Activated T-helper 2 cell treated with anti-CD3 and anti-CD28 coated beads, Interferon-gamma antibody, Interleukin-2, Interleukin-4, amounts not matched to agents 10 μg/mL and 5 μg/mL and 100 μg/mL, durations not matched to agents 14 hours and 24 hours and 36 hours (primary cell): ENCODE data around the gene VARS2. TPM values are rescaled to one million over a fixed set of nuclear protein-coding genes. Genes with fewer than 3 reads are reported as not detected.
"Not testable (repeated sequence)": the region's sequence is repeated elsewhere in the genome, so short reads cannot be mapped to it uniquely, and the experiment has no call there.

Experiments
- DNase-seq: peaks from one replicate; pipeline ENCODE4 v3.0.0; 2021; ENCODE audit warnings: low spot score
- H3K27ac Mint-ChIP-seq: one replicate; pipeline ENCODE4 v1.8.0; 2021; ENCODE audit warnings: mixed read lengths
- H3K27me3 Mint-ChIP-seq: one replicate; pipeline ENCODE4 v1.8.0; 2021; ENCODE audit warnings: low read depth, mixed read lengths
- H3K36me3 Mint-ChIP-seq: one replicate; pipeline ENCODE4 v1.8.0; 2021; ENCODE audit warnings: low read depth, mixed read lengths
- H3K4me1 Mint-ChIP-seq: one replicate; pipeline ENCODE4 v1.8.0; 2021; ENCODE audit warnings: low read depth, mixed read lengths
- H3K4me3 Mint-ChIP-seq: one replicate; pipeline ENCODE4 v1.8.0; 2021; ENCODE audit warnings: low read depth, mild to moderate bottlenecking, moderate library complexity, mixed read lengths
- H3K9me3 Mint-ChIP-seq: one replicate; pipeline ENCODE4 v1.8.0; 2021; ENCODE audit warnings: mixed read lengths
- intact Hi-C: fragments of 100-400 bp; cut with micrococcal nuclease; formaldehyde crosslinking; loops from one replicate; pipeline ENCODE4 v1.15.1; 2023
- total RNA-seq: library from RNA; stranded (reverse); gene quantifications from 2 replicates; pipeline ENCODE4 v1.2.3, GENCODE V29; 2022

Gene VARS2
- total RNA-seq, 1 donor from 2014 or later = 67.0 TPM

- no peak overlapping the region for H3K27ac Mint-ChIP-seq
- no peaks in the 10 kb centered on the region for H3K9me3 Mint-ChIP-seq
- H3K4me3 Mint-ChIP-seq = no peak overlapping the region
- H3K36me3 Mint-ChIP-seq = no peaks in the 10 kb centered on the region
- H3K4me1 Mint-ChIP-seq = no peaks in the 10 kb centered on the region
- intact Hi-C loops = no loop called here
- no peaks in the 10 kb centered on the region for H3K27me3 Mint-ChIP-seq
- no peak for DNase-seq
These were observed 17.5 kb upstream of the VARS2 start for GRCh38 chr6:30896541-30896940.

- no peaks in the 10 kb centered on the region for H3K36me3 Mint-ChIP-seq
- no peak overlapping the region for H3K4me3 Mint-ChIP-seq
- peaks cover 1% of the 10 kb centered on the region for H3K4me1 Mint-ChIP-seq
These were observed 16.2 kb upstream of the VARS2 start for GRCh38 chr6:30897882-30898281.

GRCh38 chr6:30898750-30899360 lies 15.2 kb upstream of the VARS2 start:
- Mint-ChIP-seq H3K27ac (no peak overlapping the region), H3K36me3 (no peaks in the 10 kb centered on the region), H3K27me3 (no peaks in the 10 kb centered on the region), H3K9me3 (no peaks in the 10 kb centered on the region), H3K4me3 (no peak overlapping the region), H3K4me1 (peaks cover 1% of the 10 kb centered on the region)
- intact Hi-C loops = no loop called here
- no peak for DNase-seq

More at GRCh38 chr6:30897882-30898281, 16.2 kb upstream of the VARS2 start:
- H3K27ac Mint-ChIP-seq = no peak overlapping the region
- intact Hi-C loops = no loop called here
- DNase-seq = no peak
- no peaks in the 10 kb centered on the region for H3K9me3 Mint-ChIP-seq
- no peaks in the 10 kb centered on the region for H3K27me3 Mint-ChIP-seq

GRCh38 chr6:30900863-30901417 lies 13.1 kb upstream of the VARS2 start:
- Mint-ChIP-seq H3K36me3 (no peaks in the 10 kb centered on the region), H3K27ac (no peak overlapping the region), H3K4me3 (no peak overlapping the region), H3K4me1 (peaks cover 1% of the 10 kb centered on the region), H3K9me3 (no peaks in the 10 kb centered on the region), H3K27me3 (no peaks in the 10 kb centered on the region)
- DNase-seq = no peak
- intact Hi-C loops = no loop called here

- Mint-ChIP-seq H3K9me3 (no peaks in the 10 kb centered on the region), H3K4me1 (peaks cover 1% of the 10 kb centered on the region), H3K27me3 (no peaks in the 10 kb centered on the region), H3K4me3 (no peak overlapping the region), H3K36me3 (no peaks in the 10 kb centered on the region), H3K27ac (no peak overlapping the region)
- intact Hi-C loops = no loop called here
- no peak for DNase-seq
These were observed 12.6 kb upstream of the VARS2 start for GRCh38 chr6:30901436-30901835.

- intact Hi-C loops, H3K4me3 Mint-ChIP-seq, H3K4me1 Mint-ChIP-seq, DNase-seq, H3K27me3 Mint-ChIP-seq, H3K36me3 Mint-ChIP-seq, H3K9me3 Mint-ChIP-seq, H3K27ac Mint-ChIP-seq: not testable (repeated sequence)
These were observed 11.8 kb upstream of the VARS2 start for GRCh38 chr6:30902196-30902595.

- no peak overlapping the region for H3K4me3 Mint-ChIP-seq
These were observed 11.3 kb upstream of the VARS2 start for GRCh38 chr6:30902709-30903108.

GRCh38 chr6:30903236-30903635 lies 10.8 kb upstream of the VARS2 start:
- Mint-ChIP-seq H3K36me3 (no peaks in the 10 kb centered on the region), H3K27ac (no peak overlapping the region), H3K9me3 (no peaks in the 10 kb centered on the region), H3K27me3 (no peaks in the 10 kb centered on the region), H3K4me3 (no peak overlapping the region), H3K4me1 (peaks cover 4% of the 10 kb centered on the region)
- intact Hi-C loops = no loop called here
- DNase-seq = no peak

More at GRCh38 chr6:30902709-30903108, 11.3 kb upstream of the VARS2 start:
- H3K27ac Mint-ChIP-seq = no peak overlapping the region
- H3K36me3 Mint-ChIP-seq = no peaks in the 10 kb centered on the region
- intact Hi-C loops = no loop called here
- no peak for DNase-seq
- peaks cover 4% of the 10 kb centered on the region for H3K4me1 Mint-ChIP-seq
- no peaks in the 10 kb centered on the region for H3K27me3 Mint-ChIP-seq
- no peaks in the 10 kb centered on the region for H3K9me3 Mint-ChIP-seq

GRCh38 chr6:30907290-30907757 lies 6.7 kb upstream of the VARS2 start:
- H3K27ac Mint-ChIP-seq, H3K9me3 Mint-ChIP-seq, DNase-seq, H3K27me3 Mint-ChIP-seq, intact Hi-C loops: not testable (repeated sequence)
- Mint-ChIP-seq H3K4me1 (peaks cover 13% of the 10 kb centered on the region), H3K36me3 (peaks cover 28% of the 10 kb centered on the region), H3K4me3 (peak overlapping the region; percentile 99)

- Mint-ChIP-seq H3K27me3 (no peaks in the 10 kb centered on the region), H3K27ac (peak within 1 kb of the TSS; percentile 81), H3K9me3 (no peaks in the 10 kb centered on the region), H3K4me3 (peak within 1 kb of the TSS; percentile 99), H3K4me1 (peaks cover 12% of the 10 kb centered on the region), H3K36me3 (peaks cover 34% of the 10 kb centered on the region)
- DNase-seq = peak; percentile 92
- intact Hi-C loops = no loop called here
These were observed 6.1 kb upstream of the VARS2 start, which contains the start of gene GTF2H4 for GRCh38 chr6:30907758-30908591. GTF2H4 (plus strand) TSS chr6:30908207.

GRCh38 chr6:30908700-30909099 lies 5.3 kb upstream of the VARS2 start:
- H3K27me3 Mint-ChIP-seq = no peaks in the 10 kb centered on the region
- H3K27ac Mint-ChIP-seq = peak overlapping the region; percentile 81
- H3K36me3 Mint-ChIP-seq = peaks cover 42% of the 10 kb centered on the region
- H3K4me1 Mint-ChIP-seq = peaks cover 17% of the 10 kb centered on the region
- intact Hi-C loops = no loop called here
- peak overlapping the region; percentile 99 for H3K4me3 Mint-ChIP-seq
- H3K9me3 Mint-ChIP-seq = no peaks in the 10 kb centered on the region
- no peak for DNase-seq

GRCh38 chr6:30910473-30910872 lies 3.6 kb upstream of the VARS2 start:
- intact Hi-C loops, DNase-seq, H3K9me3 Mint-ChIP-seq, H3K27me3 Mint-ChIP-seq, H3K27ac Mint-ChIP-seq, H3K4me3 Mint-ChIP-seq: not testable (repeated sequence)
- Mint-ChIP-seq H3K4me1 (peaks cover 18% of the 10 kb centered on the region), H3K36me3 (peaks cover 47% of the 10 kb centered on the region)
